ENCODE data around the gene MTERF4.

MTERF4 gene

DNA sequence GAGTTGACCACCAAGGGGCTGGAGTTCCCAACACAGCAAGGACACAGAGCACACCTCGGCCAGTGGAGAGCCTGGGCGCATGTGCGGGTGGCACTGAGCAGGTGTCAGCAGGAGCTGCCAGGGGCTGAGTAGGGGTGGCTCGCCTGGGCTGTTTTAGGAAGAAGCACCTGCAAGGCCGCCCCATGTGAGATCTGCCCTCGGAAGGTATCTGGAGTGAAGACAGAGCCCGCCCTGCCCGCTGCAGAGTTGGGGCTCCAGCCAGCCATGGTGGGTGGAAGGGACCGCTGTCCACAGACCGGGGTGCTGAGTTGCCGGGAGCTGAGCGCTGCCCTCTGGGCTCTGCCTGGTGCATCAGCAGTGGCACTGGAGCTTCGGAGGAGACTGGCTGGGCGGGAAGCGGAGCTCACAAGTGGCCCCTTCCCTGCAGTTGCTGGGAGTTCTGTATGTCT lies 35.2 kb downstream of the MTERF4 start:
- no peak overlapping the region for H2BK120ac ChIP-seq (ENCODE audit: low read depth, low read length)
- 81% methylated on average over 15 of the region's 15 CpGs for WGBS
- H2AFZ ChIP-seq (ENCODE audit: low read depth, low read length) = no peak overlapping the region
- H3K79me1 ChIP-seq (replicated peaks; ENCODE audit: low read length, poor library complexity, severe bottlenecking) = no peaks in the 10 kb centered on the region
- peaks cover 8% of the 10 kb centered on the region for H3K4me1 ChIP-seq (ENCODE audit: control insufficient read depth, insufficient read depth, low read depth, low read length)
- no peak overlapping the region for H3K4me2 ChIP-seq (ENCODE audit: low read length, poor library complexity, severe bottlenecking)
- no peak overlapping the region for H3K18ac ChIP-seq (ENCODE audit: low read depth in 1 of 2, low read length in 2 of 2)
- H3K23ac ChIP-seq (ENCODE audit: low read length in 2 of 2) = no peak overlapping the region
- H3K9ac ChIP-seq (ENCODE audit: low read length) = no peak overlapping the region
- no peaks in the 10 kb centered on the region for H3K9me3 ChIP-seq (ENCODE audit: control insufficient read depth, low read length)
- H3K36me3 ChIP-seq (ENCODE audit: control insufficient read depth in 1 of 2, insufficient read depth in 2 of 2, low read depth in 1 of 2, low read length in 2 of 2) = peaks cover 0 to 92% of the 10 kb centered on the region in 2 experiments
- H2BK5ac ChIP-seq (ENCODE audit: low read depth, low read length, poor library complexity, severe bottlenecking) = no peak overlapping the region
- H2BK12ac ChIP-seq (ENCODE audit: low read length in 2 of 2) = no peak overlapping the region
- H3K14ac ChIP-seq (ENCODE audit: low read length in 2 of 2) = no peak overlapping the region
- H3K4ac ChIP-seq (ENCODE audit: low read depth in 1 of 2, low read length in 2 of 2) = no peak overlapping the region
- peaks cover 0 to 45% of the 10 kb centered on the region in 2 experiments for H3K27me3 ChIP-seq (ENCODE audit: control insufficient read depth in 1 of 2, insufficient read depth in 1 of 2, low read length in 2 of 2)
- no peak overlapping the region for H4K8ac ChIP-seq (ENCODE audit: low read length)
- H3K27ac ChIP-seq (ENCODE audit: low read length, poor library complexity, severe bottlenecking) = no peak overlapping the region
- no peak overlapping the region for H3K4me3 ChIP-seq (ENCODE audit: insufficient read depth in 1 of 2, low read depth in 1 of 2, low read length in 2 of 2)
- H2BK15ac ChIP-seq (ENCODE audit: low read depth, poor library complexity, severe bottlenecking) = no peak overlapping the region
- no peak overlapping the region for H4K91ac ChIP-seq (ENCODE audit: low read length)
- no peak overlapping the region for H2AK5ac ChIP-seq (ENCODE audit: low read length, severe bottlenecking)
- peak; percentile 11 for DNase-seq

DNA sequence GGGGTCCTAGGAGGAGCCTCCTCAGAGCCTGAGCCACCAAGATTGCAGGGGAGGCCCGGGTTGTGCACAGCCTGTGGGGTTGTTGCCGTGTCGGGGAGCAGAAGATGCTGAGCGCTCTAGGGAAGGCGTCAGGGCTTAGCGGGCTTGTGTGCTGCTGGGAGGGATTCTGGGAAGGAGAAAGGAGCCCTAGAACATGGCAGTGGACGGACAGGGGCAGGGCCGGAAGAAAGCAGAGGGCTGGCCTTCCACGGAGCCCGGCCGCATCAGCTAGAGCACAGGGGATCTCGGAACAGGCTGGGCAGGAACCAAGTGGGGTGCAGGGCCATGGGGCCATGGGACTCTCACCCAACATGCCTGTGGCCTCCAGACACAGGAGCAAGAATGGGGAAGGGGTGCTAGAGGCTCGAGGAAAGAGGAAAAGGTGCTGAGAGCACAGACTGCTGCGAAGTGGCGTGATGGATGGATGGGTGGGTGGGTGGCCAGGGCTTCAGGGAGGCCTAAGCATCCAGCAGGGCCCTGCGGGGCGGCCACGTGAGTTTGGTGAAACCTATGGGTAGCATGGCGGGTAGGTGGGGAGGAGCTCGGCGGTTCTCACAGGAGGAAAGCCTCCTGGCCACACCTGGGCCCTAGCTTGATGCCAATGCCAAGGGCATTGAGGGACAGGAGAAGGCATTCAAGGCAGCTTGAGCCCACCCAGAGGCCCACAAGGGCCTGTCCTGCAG lies 35.8 kb downstream of the MTERF4 start:
- no peak overlapping the region for H3K18ac ChIP-seq (ENCODE audit: low read depth in 1 of 2, low read length in 2 of 2)
- DNase-seq = no peak
- H3K9me3 ChIP-seq (ENCODE audit: control insufficient read depth, low read length) = no peaks in the 10 kb centered on the region
- no peak overlapping the region for H3K27ac ChIP-seq (ENCODE audit: low read length, poor library complexity, severe bottlenecking)
- H3K4ac ChIP-seq (ENCODE audit: low read depth in 1 of 2, low read length in 2 of 2) = no peak overlapping the region
- H2AFZ ChIP-seq (ENCODE audit: low read depth, low read length) = no peak overlapping the region
- H2AK5ac ChIP-seq (ENCODE audit: low read length, severe bottlenecking) = no peak overlapping the region
- H3K36me3 ChIP-seq (ENCODE audit: control insufficient read depth in 1 of 2, insufficient read depth in 2 of 2, low read depth in 1 of 2, low read length in 2 of 2) = peaks cover 0 to 92% of the 10 kb centered on the region in 2 experiments
- H3K4me2 ChIP-seq (ENCODE audit: low read length, poor library complexity, severe bottlenecking) = no peak overlapping the region
- no peak overlapping the region for H2BK120ac ChIP-seq (ENCODE audit: low read depth, low read length)
- no peak overlapping the region for H2BK12ac ChIP-seq (ENCODE audit: low read length in 2 of 2)
- peak overlapping the region; percentile 33 for H2BK15ac ChIP-seq (ENCODE audit: low read depth, poor library complexity, severe bottlenecking)
- H3K14ac ChIP-seq (ENCODE audit: low read length in 2 of 2) = no peak overlapping the region
- H3K79me1 ChIP-seq (replicated peaks; ENCODE audit: low read length, poor library complexity, severe bottlenecking) = no peaks in the 10 kb centered on the region
- peaks cover 0 to 45% of the 10 kb centered on the region in 2 experiments for H3K27me3 ChIP-seq (ENCODE audit: control insufficient read depth in 1 of 2, insufficient read depth in 1 of 2, low read length in 2 of 2)
- H3K4me1 ChIP-seq (ENCODE audit: control insufficient read depth, insufficient read depth, low read depth, low read length) = peaks cover 8% of the 10 kb centered on the region
- H3K9ac ChIP-seq (ENCODE audit: low read length) = no peak overlapping the region
- H2BK5ac ChIP-seq (ENCODE audit: low read depth, low read length, poor library complexity, severe bottlenecking) = no peak overlapping the region
- H4K91ac ChIP-seq (ENCODE audit: low read length) = no peak overlapping the region
- H4K8ac ChIP-seq (ENCODE audit: low read length) = no peak overlapping the region
- 87% methylated on average over 21 of the region's 21 CpGs for WGBS
- no peak overlapping the region for H3K4me3 ChIP-seq (ENCODE audit: insufficient read depth in 1 of 2, low read depth in 1 of 2, low read length in 2 of 2)
- H3K23ac ChIP-seq (ENCODE audit: low read length in 2 of 2) = no peak overlapping the region

GRCh38 chr2:241065355-241065803 lies 36.7 kb downstream of the MTERF4 start:
- Histone ChIP-seq H3K27me3 (ENCODE audit: control insufficient read depth in 1 of 2, insufficient read depth in 1 of 2, low read length in 2 of 2) (peaks cover 0 to 39% of the 10 kb centered on the region in 2 experiments), H3K4ac (ENCODE audit: low read depth in 1 of 2, low read length in 2 of 2) (no peak overlapping the region), H3K9ac (ENCODE audit: low read length) (no peak overlapping the region), H3K79me1 (replicated peaks; ENCODE audit: low read length, poor library complexity, severe bottlenecking) (no peaks in the 10 kb centered on the region), H3K27ac (ENCODE audit: low read length, poor library complexity, severe bottlenecking) (no peak overlapping the region), H3K4me3 (ENCODE audit: insufficient read depth in 1 of 2, low read depth in 1 of 2, low read length in 2 of 2) (no peak overlapping the region), H3K9me3 (ENCODE audit: control insufficient read depth, low read length) (no peaks in the 10 kb centered on the region), H3K18ac (ENCODE audit: low read depth in 1 of 2, low read length in 2 of 2) (no peak overlapping the region), H2BK120ac (ENCODE audit: low read depth, low read length) (no peak overlapping the region), H2AFZ (ENCODE audit: low read depth, low read length) (no peak overlapping the region), H3K36me3 (ENCODE audit: control insufficient read depth in 1 of 2, insufficient read depth in 2 of 2, low read depth in 1 of 2, low read length in 2 of 2) (peaks cover 0 to 92% of the 10 kb centered on the region in 2 experiments), H3K4me1 (ENCODE audit: control insufficient read depth, insufficient read depth, low read depth, low read length) (peaks cover 8% of the 10 kb centered on the region), H2AK5ac (ENCODE audit: low read length, severe bottlenecking) (no peak overlapping the region), H4K91ac (ENCODE audit: low read length) (no peak overlapping the region), H2BK15ac (ENCODE audit: low read depth, poor library complexity, severe bottlenecking) (no peak overlapping the region), H3K23ac (ENCODE audit: low read length in 2 of 2) (no peak overlapping the region), H4K8ac (ENCODE audit: low read length) (no peak overlapping the region), H2BK12ac (ENCODE audit: low read length in 2 of 2) (no peak overlapping the region), H2BK5ac (ENCODE audit: low read depth, low read length, poor library complexity, severe bottlenecking) (no peak overlapping the region), H3K14ac (ENCODE audit: low read length in 2 of 2) (no peak overlapping the region), H3K4me2 (ENCODE audit: low read length, poor library complexity, severe bottlenecking) (no peak overlapping the region)
- 88% methylated on average over 27 of the region's 27 CpGs for whole genome bisulfite sequencing
- DNase-seq = no peak

DNA sequence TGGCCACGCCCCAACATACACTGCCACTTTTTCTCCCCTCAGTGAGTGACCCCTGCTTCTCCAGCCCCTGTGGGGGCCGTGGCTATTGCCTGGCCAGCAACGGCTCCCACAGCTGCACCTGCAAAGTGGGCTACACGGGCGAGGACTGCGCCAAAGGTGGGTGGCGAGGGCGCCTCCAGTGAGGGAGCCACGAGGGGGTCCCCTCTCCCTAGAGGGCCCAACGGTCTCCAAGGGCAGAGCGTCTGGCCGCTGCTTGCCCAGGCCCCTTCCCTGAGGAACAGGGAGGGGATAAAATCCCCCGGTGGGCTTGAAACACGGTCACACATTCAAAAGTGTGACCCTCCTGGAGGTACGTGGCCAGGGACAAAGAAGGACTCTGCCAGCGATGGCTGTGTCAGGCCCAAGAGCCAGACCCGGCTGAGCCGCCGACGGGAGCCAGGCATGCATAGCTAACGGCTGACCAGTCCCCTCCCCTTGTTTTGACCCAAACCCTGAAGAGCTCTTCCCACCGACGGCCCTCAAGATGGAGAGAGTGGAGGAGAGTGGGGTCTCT lies 37.2 kb downstream of the MTERF4 start:
- Histone ChIP-seq H3K14ac (ENCODE audit: low read length in 2 of 2) (peak overlapping the region in 1 of 2 experiments; percentile 59), H3K9me3 (ENCODE audit: control insufficient read depth, low read length) (no peaks in the 10 kb centered on the region), H2BK120ac (ENCODE audit: low read depth, low read length) (no peak overlapping the region), H2AK5ac (ENCODE audit: low read length, severe bottlenecking) (no peak overlapping the region), H3K23ac (ENCODE audit: low read length in 2 of 2) (peak overlapping the region in 1 of 2 experiments; percentile 60), H3K18ac (ENCODE audit: low read depth in 1 of 2, low read length in 2 of 2) (no peak overlapping the region), H2BK12ac (ENCODE audit: low read length in 2 of 2) (no peak overlapping the region), H2BK5ac (ENCODE audit: low read depth, low read length, poor library complexity, severe bottlenecking) (no peak overlapping the region), H3K4ac (ENCODE audit: low read depth in 1 of 2, low read length in 2 of 2) (no peak overlapping the region), H3K4me2 (ENCODE audit: low read length, poor library complexity, severe bottlenecking) (no peak overlapping the region), H2AFZ (ENCODE audit: low read depth, low read length) (no peak overlapping the region), H3K27me3 (ENCODE audit: control insufficient read depth in 1 of 2, insufficient read depth in 1 of 2, low read length in 2 of 2) (peaks cover 0 to 37% of the 10 kb centered on the region in 2 experiments), H2BK15ac (ENCODE audit: low read depth, poor library complexity, severe bottlenecking) (no peak overlapping the region), H3K9ac (ENCODE audit: low read length) (no peak overlapping the region), H3K79me1 (replicated peaks; ENCODE audit: low read length, poor library complexity, severe bottlenecking) (no peaks in the 10 kb centered on the region), H3K27ac (ENCODE audit: low read length, poor library complexity, severe bottlenecking) (no peak overlapping the region), H3K36me3 (ENCODE audit: control insufficient read depth in 1 of 2, insufficient read depth in 2 of 2, low read depth in 1 of 2, low read length in 2 of 2) (peaks cover 0 to 92% of the 10 kb centered on the region in 2 experiments), H3K4me1 (ENCODE audit: control insufficient read depth, insufficient read depth, low read depth, low read length) (peaks cover 8% of the 10 kb centered on the region), H4K8ac (ENCODE audit: low read length) (no peak overlapping the region), H3K4me3 (ENCODE audit: insufficient read depth in 1 of 2, low read depth in 1 of 2, low read length in 2 of 2) (no peak overlapping the region), H4K91ac (ENCODE audit: low read length) (no peak overlapping the region)
- 90% methylated on average over 22 of the region's 23 CpGs for WGBS
- no peak for DNase-seq

All from mesenchymal stem cell (in vitro differentiated cells and primary cell).